H9 (cell line): ENCODE data around the gene ZNF14. TPM values are rescaled to one million over a fixed set of nuclear protein-coding genes. Genes with fewer than 3 reads are reported as not detected.
"Not testable (repeated sequence)": the region's sequence is repeated elsewhere in the genome, so short reads cannot be mapped to it uniquely, and the experiment has no call there.

Experiments used
- DNase-seq: peaks from one replicate; pipeline ENCODE4 v3.0.0-alpha.2; 2017
- H2AFZ ChIP-seq: one replicate; pipeline ENCODE4 v1.6.1; 2013; ENCODE audit warnings: mild to moderate bottlenecking, low read length, control low read depth, moderate library complexity
- H2AK5ac ChIP-seq: 2 replicates; pipeline ENCODE4 v1.6.1; 2013; ENCODE audit warnings: low read length, control low read depth, mixed read lengths; ENCODE audit not compliant: insufficient read length
- H2BK120ac ChIP-seq: one replicate; pipeline ENCODE4 v1.6.1; 2013; ENCODE audit warnings: low read depth, mild to moderate bottlenecking, low read length, control low read depth, inconsistent platforms; ENCODE audit not compliant: poor library complexity, severe bottlenecking
- H2BK12ac ChIP-seq: 2 replicates; pipeline ENCODE4 v1.6.1; 2013; ENCODE audit warnings: low read length, control low read depth, mixed read lengths, low read depth; ENCODE audit not compliant: insufficient read length
- H2BK15ac ChIP-seq: 2 replicates; pipeline ENCODE4 v1.6.1; 2013; ENCODE audit warnings: low read depth, low read length, control low read depth
- H2BK20ac ChIP-seq: one replicate; pipeline ENCODE4 v1.6.1; 2013; ENCODE audit warnings: low read depth, mild to moderate bottlenecking, low read length, control low read depth, inconsistent platforms; ENCODE audit not compliant: poor library complexity, severe bottlenecking
- H2BK5ac ChIP-seq: 2 replicates; pipeline ENCODE4 v1.6.1; 2013; ENCODE audit warnings: low read length, control low read depth, mixed read lengths; ENCODE audit not compliant: insufficient read length
- H3K14ac ChIP-seq: 2 replicates; pipeline ENCODE4 v1.6.1; 2013; ENCODE audit warnings: low read length, control low read depth; ENCODE audit not compliant: insufficient read depth
- H3K18ac ChIP-seq: 2 replicates; pipeline ENCODE4 v1.6.1; 2013; ENCODE audit warnings: low read depth, mild to moderate bottlenecking, mixed read lengths, low read length, control low read depth; ENCODE audit not compliant: insufficient read length
- H3K23ac ChIP-seq: 2 replicates; pipeline ENCODE4 v1.6.1; 2013; ENCODE audit warnings: low read length, control low read depth, mixed read lengths, low read depth; ENCODE audit not compliant: insufficient read length
- H3K23me2 ChIP-seq: 2 replicates; pipeline ENCODE4 v1.6.1; 2013; ENCODE audit warnings: low read depth, mild to moderate bottlenecking, mixed read lengths, low read length, control low read depth; ENCODE audit not compliant: insufficient read length, poor library complexity, severe bottlenecking
- H3K27ac ChIP-seq: 2 replicates; pipeline ENCODE4 v1.5.1; 2013; ENCODE audit warnings: low read length, control low read depth, mixed read lengths, low read depth; ENCODE audit not compliant: insufficient read length
- H3K27me3 ChIP-seq: 2 replicates; pipeline ENCODE4 v1.6.1; 2013; ENCODE audit warnings: low read length, control low read depth, inconsistent platforms; ENCODE audit not compliant: insufficient read depth
- H3K4ac ChIP-seq: 2 replicates; pipeline ENCODE4 v1.6.1; 2013; ENCODE audit warnings: low read depth, mild to moderate bottlenecking, control low read depth, inconsistent platforms, low read length, moderate library complexity
- H3K4me1 ChIP-seq: 2 replicates; pipeline ENCODE4 v1.6.1; 2013; ENCODE audit warnings: low read length, control low read depth, inconsistent platforms; ENCODE audit not compliant: insufficient read depth
- H3K4me2 ChIP-seq: 2 replicates; pipeline ENCODE4 v1.6.1; 2013; ENCODE audit warnings: low read length, control low read depth, mixed read lengths; ENCODE audit not compliant: insufficient read length, insufficient read depth
- H3K56ac ChIP-seq: 2 replicates; pipeline ENCODE4 v1.6.1; 2013; ENCODE audit warnings: low read depth, mild to moderate bottlenecking, mixed read lengths, low read length, control low read depth; ENCODE audit not compliant: insufficient read length
- H3K79me1 ChIP-seq: 2 replicates; pipeline ENCODE4 v1.6.1; 2013; ENCODE audit warnings: low read depth, mild to moderate bottlenecking, moderate library complexity, low read length, control low read depth, inconsistent platforms; ENCODE audit not compliant: insufficient read depth, poor library complexity, severe bottlenecking
- H3K79me2 ChIP-seq: 2 replicates; pipeline ENCODE4 v1.6.1; 2013; ENCODE audit warnings: low read length, control low read depth, inconsistent platforms; ENCODE audit not compliant: insufficient read depth
- H3K9ac ChIP-seq: 2 replicates; pipeline ENCODE4 v1.6.1; 2013; ENCODE audit warnings: low read length, control low read depth, mixed read lengths; ENCODE audit not compliant: insufficient read length; ENCODE audit errors: extremely low read depth
- H3K9me3 ChIP-seq: one replicate; pipeline ENCODE4 v1.6.1; 2013; ENCODE audit warnings: low read depth, low read length, inconsistent platforms; ENCODE audit not compliant: control insufficient read depth
- H3T11ph ChIP-seq: one replicate; pipeline ENCODE4 v1.6.1; 2013; ENCODE audit warnings: mild to moderate bottlenecking, low read length, control low read depth, inconsistent platforms
- H4K20me1 ChIP-seq: one replicate; pipeline ENCODE4 v1.6.1; 2013; ENCODE audit not compliant: control insufficient read depth, insufficient read length, insufficient read depth
- H4K5ac ChIP-seq: 2 replicates; pipeline ENCODE4 v1.6.1; 2013; ENCODE audit warnings: low read depth, mild to moderate bottlenecking, mixed read lengths, low read length, control low read depth; ENCODE audit not compliant: insufficient read length
- H4K8ac ChIP-seq: replicated peaks from 2 replicates; pipeline ENCODE4 v1.6.1; 2013; ENCODE audit warnings: low read length, control low read depth, mixed read lengths, low read depth; ENCODE audit not compliant: insufficient read length
- H4K91ac ChIP-seq: 2 replicates; pipeline ENCODE4 v1.6.1; 2013; ENCODE audit warnings: low read depth, mild to moderate bottlenecking, moderate library complexity, mixed read lengths, low read length, control low read depth; ENCODE audit not compliant: insufficient read length
- H3K27ac Mint-ChIP-seq, 3 experiments: 2 replicates in 2 of 3; 3 replicates in 1 of 3; pipeline ENCODE4 v1.8.0; 2020 to 2021; ENCODE audit warnings: mixed read lengths in 3 of 3, mild to moderate bottlenecking in 1 of 3, moderate library complexity in 1 of 3
- H3K27me3 Mint-ChIP-seq: 2 replicates; pipeline ENCODE4 v1.8.0; 2021; ENCODE audit warnings: low read depth, mild to moderate bottlenecking, moderate library complexity, mixed read lengths
- H3K36me3 Mint-ChIP-seq, 3 experiments: 2 replicates in 2 of 3; 3 replicates in 1 of 3; pipeline ENCODE4 v1.8.0; 2020 to 2021; ENCODE audit warnings: low read depth in 3 of 3, mixed read lengths in 3 of 3; ENCODE audit not compliant: insufficient read depth in 1 of 3
- H3K4me1 Mint-ChIP-seq, 2 experiments: 2 replicates each; pipeline ENCODE4 v1.8.0; 2020; ENCODE audit warnings: mixed read lengths in 2 of 2
- H3K4me3 Mint-ChIP-seq, 2 experiments: 2 replicates in 1 of 2; 3 replicates in 1 of 2; pipeline ENCODE4 v1.8.0; 2020 to 2021; ENCODE audit warnings: mild to moderate bottlenecking in 2 of 2, mixed read lengths in 2 of 2, moderate library complexity in 1 of 2
- H3K9me3 Mint-ChIP-seq, 2 experiments: 2 replicates in 1 of 2; 3 replicates in 1 of 2; pipeline ENCODE4 v1.8.0; 2020; ENCODE audit warnings: mild to moderate bottlenecking in 2 of 2, mixed read lengths in 2 of 2, moderate library complexity in 1 of 2
- WGBS: extraction: QIAGEN DNeasy Blood & Tissue Kit; methylation state at CpG from one replicate; pipeline ENCODE4 v1.1.7; 2013; ENCODE audit warnings: missing lambda C conversion rate, low lambda C conversion rate, mixed read lengths; ENCODE audit not compliant: insufficient read length; ENCODE audit errors: extremely low coverage; 5-methylcytosine and 5-hydroxymethylcytosine counted together
- long read RNA-seq: library from polyadenylated mRNA; unstranded; transcript quantifications from one replicate; pipeline ENCODE4 v2.0.0, GENCODE V29; 2020
- total RNA-seq: library from RNA; stranded (reverse); gene quantifications from 2 replicates; pipeline ENCODE4 v1.2.1, GENCODE V29; 2021
- TF ChIP-seq, protein P1 (sequence below): fragments of 200-600 bp; sonication (generic); conservative IDR thresholded peaks from 3 replicates; pipeline ENCODE4 v1.8.0; 2021; ENCODE audit warnings: antibody characterized with exemption, mild to moderate bottlenecking

The ZNF14 gene
- total RNA-seq = 7.5 and 8.3 TPM in 2 replicates
- long read RNA-seq, transcript ZNF14-201 (4 exons, 2,949 nt) = major isoform, 76 of 80 reads
- long read RNA-seq, partial matches to known transcripts = 0 of 80 reads
- long read RNA-seq, other reads (novel, unspliced or antisense) = 4 of 80 reads

DNA sequence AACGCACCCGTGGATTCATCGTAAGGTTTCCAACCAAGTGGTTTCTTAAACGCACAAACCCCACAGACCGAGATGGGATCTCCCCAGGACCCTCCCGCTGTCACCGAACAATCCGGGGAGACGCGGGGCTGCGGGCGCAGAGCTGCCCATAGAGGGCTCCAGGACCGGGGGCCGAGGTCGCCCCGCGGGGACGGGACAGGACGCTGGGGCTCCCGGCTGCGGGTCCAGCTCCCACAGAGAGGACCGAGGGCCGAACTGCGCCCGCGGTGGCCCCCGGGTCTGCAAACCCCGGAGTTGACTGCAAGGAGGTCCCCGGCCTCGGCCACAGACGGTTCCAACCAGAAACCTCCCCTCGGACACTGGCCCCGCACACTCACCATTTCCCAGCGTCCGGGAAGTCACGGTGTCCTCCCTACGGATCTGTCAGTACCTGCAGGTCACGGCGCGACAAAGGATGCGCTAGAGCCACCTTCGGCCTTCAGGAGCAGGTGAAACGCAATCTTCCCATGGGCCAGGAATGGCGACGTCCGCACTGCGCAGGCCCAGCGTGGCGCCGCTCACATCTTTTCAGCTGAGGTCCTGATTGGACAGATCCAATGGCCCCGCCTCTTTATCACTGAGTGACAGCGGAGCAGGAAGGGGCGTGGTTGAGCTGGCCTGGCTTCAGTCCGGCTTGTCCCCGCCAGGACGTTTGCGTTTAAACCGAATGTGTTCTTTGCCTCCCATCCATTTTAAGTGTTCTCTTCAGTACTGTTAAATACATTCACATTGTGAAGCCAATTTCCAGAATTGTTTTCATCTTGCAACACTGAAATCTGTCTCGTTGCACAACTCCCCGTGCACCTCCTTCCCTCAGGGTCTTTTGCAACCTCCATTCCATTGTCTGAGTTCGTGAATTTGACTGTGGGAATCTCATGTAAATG lies at the start of gene ZNF14:
TSS of gene ZNF14 (minus strand) at position 534 of the 923 bp plus-strand sequence. CDS start at position 380, 154 bp downstream.
- no peak within 1 kb of the TSS for H3K4ac ChIP-seq
- no peak within 1 kb of the TSS for H3T11ph ChIP-seq
- no peak within 1 kb of the TSS for H3K27ac ChIP-seq
- no peak within 1 kb of the TSS for H2BK20ac ChIP-seq
- peak within 1 kb of the TSS; percentile 97 to 98 for H3K4me3 Mint-ChIP-seq
- H3K23me2 ChIP-seq = no peaks in the 10 kb centered on the region
- H3K18ac ChIP-seq = peak within 1 kb of the TSS; percentile 41
- peaks cover 2% of the 10 kb centered on the region; the same call in 1 of the 2 replicates for H3K79me2 ChIP-seq
- H3K9me3 Mint-ChIP-seq = peaks cover 34 to 36% of the 10 kb centered on the region in 2 experiments
- no CpG with 5 or more reads among the region's 61 CpGs for WGBS
- H4K8ac ChIP-seq = no peak within 1 kb of the TSS
- peaks cover 9 to 10% of the 10 kb centered on the region in 2 experiments for H3K4me1 Mint-ChIP-seq
- no peak within 1 kb of the TSS for H4K5ac ChIP-seq
- H3K27ac Mint-ChIP-seq = peak within 1 kb of the TSS; percentile 76 to 96 (median 83); a peak in 6 of 7 replicates
- no peak within 1 kb of the TSS for H2BK12ac ChIP-seq
- H2AFZ ChIP-seq = peak within 1 kb of the TSS; percentile 87
- H3K4me1 ChIP-seq = no peaks in the 10 kb centered on the region
- no peak within 1 kb of the TSS for H2BK120ac ChIP-seq
- peaks cover 6% of the 10 kb centered on the region for H3K27me3 Mint-ChIP-seq
- H3K23ac ChIP-seq = no peak within 1 kb of the TSS
- H3K14ac ChIP-seq = no peak within 1 kb of the TSS
- H3K4me2 ChIP-seq = peak within 1 kb of the TSS; percentile 59
- H3K56ac ChIP-seq = no peak within 1 kb of the TSS
- no peak within 1 kb of the TSS for H2BK15ac ChIP-seq
- H2AK5ac ChIP-seq = no peak within 1 kb of the TSS
- H4K20me1 ChIP-seq = no peaks in the 10 kb centered on the region
- DNase-seq = peak; percentile 96
- no peaks in the 10 kb centered on the region for H3K27me3 ChIP-seq
- H3K36me3 Mint-ChIP-seq = peaks cover 21 to 35% (median 32%) of the 10 kb centered on the region in 3 experiments
- TF ChIP-seq, protein P1, sequence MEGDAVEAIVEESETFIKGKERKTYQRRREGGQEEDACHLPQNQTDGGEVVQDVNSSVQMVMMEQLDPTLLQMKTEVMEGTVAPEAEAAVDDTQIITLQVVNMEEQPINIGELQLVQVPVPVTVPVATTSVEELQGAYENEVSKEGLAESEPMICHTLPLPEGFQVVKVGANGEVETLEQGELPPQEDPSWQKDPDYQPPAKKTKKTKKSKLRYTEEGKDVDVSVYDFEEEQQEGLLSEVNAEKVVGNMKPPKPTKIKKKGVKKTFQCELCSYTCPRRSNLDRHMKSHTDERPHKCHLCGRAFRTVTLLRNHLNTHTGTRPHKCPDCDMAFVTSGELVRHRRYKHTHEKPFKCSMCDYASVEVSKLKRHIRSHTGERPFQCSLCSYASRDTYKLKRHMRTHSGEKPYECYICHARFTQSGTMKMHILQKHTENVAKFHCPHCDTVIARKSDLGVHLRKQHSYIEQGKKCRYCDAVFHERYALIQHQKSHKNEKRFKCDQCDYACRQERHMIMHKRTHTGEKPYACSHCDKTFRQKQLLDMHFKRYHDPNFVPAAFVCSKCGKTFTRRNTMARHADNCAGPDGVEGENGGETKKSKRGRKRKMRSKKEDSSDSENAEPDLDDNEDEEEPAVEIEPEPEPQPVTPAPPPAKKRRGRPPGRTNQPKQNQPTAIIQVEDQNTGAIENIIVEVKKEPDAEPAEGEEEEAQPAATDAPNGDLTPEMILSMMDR = peak; percentile 34; the same call in 2 of the 3 replicates
- no peak within 1 kb of the TSS for H4K91ac ChIP-seq
- peak within 1 kb of the TSS; percentile 62 for H3K9ac ChIP-seq
- H3K9me3 ChIP-seq = no peaks in the 10 kb centered on the region
- H3K79me1 ChIP-seq = no peaks in the 10 kb centered on the region
- H2BK5ac ChIP-seq = no peak within 1 kb of the TSS

DNA sequence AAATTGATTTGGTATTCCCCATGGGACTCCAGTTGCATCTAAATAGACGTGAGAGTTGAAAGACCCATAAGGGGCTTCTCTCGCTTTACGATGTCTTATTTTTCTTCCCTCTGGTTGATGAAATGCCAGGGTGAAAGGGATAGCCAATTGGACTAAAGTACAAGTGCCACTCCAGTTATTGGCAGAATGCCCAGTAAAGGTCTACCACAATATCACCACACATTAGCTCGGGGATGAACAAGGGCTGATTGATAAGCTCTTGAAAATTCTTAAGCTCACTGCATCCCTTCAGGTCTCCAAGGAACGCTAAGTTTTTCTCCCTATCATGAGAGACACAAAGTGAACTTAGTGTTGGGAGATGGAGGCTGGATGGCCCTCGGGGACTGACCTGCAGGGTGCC lies 48.9 kb upstream of the ZNF14 start:
- not testable (repeated sequence) for H3K79me2 ChIP-seq, H2BK15ac ChIP-seq, H3K9me3 ChIP-seq, H3K4me2 ChIP-seq, H3K27me3 ChIP-seq, H3K14ac ChIP-seq, H4K91ac ChIP-seq, H2AK5ac ChIP-seq, H3K79me1 ChIP-seq, H2BK20ac ChIP-seq, H3K4me1 ChIP-seq, H3K4me3 Mint-ChIP-seq, H3K4ac ChIP-seq, H2BK12ac ChIP-seq, H4K20me1 ChIP-seq, H3T11ph ChIP-seq, H4K8ac ChIP-seq, H3K27ac ChIP-seq, H3K9ac ChIP-seq, H3K27ac Mint-ChIP-seq, H2BK120ac ChIP-seq, H3K18ac ChIP-seq, H2AFZ ChIP-seq, H3K23me2 ChIP-seq, H4K5ac ChIP-seq, H3K56ac ChIP-seq, DNase-seq, H3K23ac ChIP-seq, H2BK5ac ChIP-seq, H3K27me3 Mint-ChIP-seq
- Mint-ChIP-seq H3K4me1 (peaks cover 12% of the 10 kb centered on the region in 2 experiments), H3K9me3 (peaks cover 10 to 13% of the 10 kb centered on the region in 2 experiments; a peak in 4 of 5 replicates), H3K36me3 (peaks cover 33 to 48% (median 43%) of the 10 kb centered on the region in 3 experiments)
- no CpG with 5 or more reads among the region's 6 CpGs for WGBS
